HepG2 (cell line): Measurements from ENCODE around the gene STX10. TPM values are rescaled to one million over a fixed set of nuclear protein-coding genes. Genes with fewer than 3 reads are reported as not detected.
A peak's percentile ranks its signal among the peaks of the same experiment; 100 is the strongest.

ENCODE experiments used
- FIP1L1 ChIP-seq: fragments of 200-400 bp; formaldehyde crosslinking; IDR thresholded peaks from 2 replicates; pipeline ENCODE4 v1.6.1; 2018; ENCODE audit warnings: low read depth, mild to moderate bottlenecking, low read length, moderate library complexity, borderline replicate concordance; ENCODE audit not compliant: insufficient read depth
- FOXP1 ChIP-seq, 2 experiments: fragments of 450-650 bp in 1 of 2; IDR thresholded peaks; 2 replicates each; pipeline ENCODE4 v1.6.1; 2017 to 2018; ENCODE audit warnings: antibody characterized with exemption in 1 of 2
- HDAC2 ChIP-seq: sonication (generic); formaldehyde crosslinking; IDR thresholded peaks from 2 replicates; pipeline ENCODE4 v1.4.0; 2020; ENCODE audit warnings: missing genetic modification reagents
- HNRNPH1 ChIP-seq: fragments of 200-400 bp; formaldehyde crosslinking; optimal IDR thresholded peaks from 2 replicates; pipeline ENCODE3; 2017; ENCODE audit warnings: mild to moderate bottlenecking, low read depth, low read length
- HOXA9 ChIP-seq: sonication (generic); formaldehyde crosslinking; IDR thresholded peaks from 2 replicates; pipeline ENCODE4 v1.8.1; 2022; ENCODE audit warnings: missing genetic modification reagents, mild to moderate bottlenecking, moderate library complexity, borderline replicate concordance
- RARA ChIP-seq: IDR thresholded peaks from 2 replicates; pipeline ENCODE4 v1.6.1; 2016; ENCODE audit warnings: missing genetic modification reagents, missing compliant biosample characterization
- REL ChIP-seq: sonication (generic); formaldehyde crosslinking; conservative IDR thresholded peaks from 2 replicates; pipeline ENCODE4 v1.8.0; 2022; ENCODE audit warnings: mild to moderate bottlenecking, missing genetic modification reagents, moderate library complexity
- ZBTB7A ChIP-seq: sonication (generic); formaldehyde crosslinking; IDR thresholded peaks from 2 replicates; pipeline ENCODE4 v1.8.0; 2022; ENCODE audit warnings: mild to moderate bottlenecking, missing genetic modification reagents
- ZBTB7B ChIP-seq: sonication (generic); formaldehyde crosslinking; IDR thresholded peaks from 2 replicates; pipeline ENCODE4 v1.4.0; 2020; ENCODE audit warnings: missing genetic modification reagents
- ZNF20 ChIP-seq: sonication (generic); formaldehyde crosslinking; IDR thresholded peaks from 2 replicates; pipeline ENCODE4 v1.4.0; 2020; ENCODE audit warnings: mild to moderate bottlenecking, moderate library complexity, missing genetic modification reagents
- ZNF33A ChIP-seq: sonication (generic); formaldehyde crosslinking; IDR thresholded peaks from 2 replicates; pipeline ENCODE4 v1.5.1; 2020; ENCODE audit warnings: missing genetic modification reagents, mild to moderate bottlenecking, moderate library complexity, borderline replicate concordance
- ZNF550 ChIP-seq: sonication (generic); formaldehyde crosslinking; IDR thresholded peaks from 2 replicates; pipeline ENCODE4 v1.4.0; 2020; ENCODE audit warnings: mild to moderate bottlenecking, missing genetic modification reagents, borderline replicate concordance
- ZNF616 ChIP-seq: sonication (generic); formaldehyde crosslinking; IDR thresholded peaks from 2 replicates; pipeline ENCODE4 v1.5.0; 2020; ENCODE audit warnings: low read depth, mild to moderate bottlenecking, missing genetic modification reagents
- ZNF646 ChIP-seq: sonication (generic); formaldehyde crosslinking; IDR thresholded peaks from 2 replicates; pipeline ENCODE4 v1.9.0; 2021; ENCODE audit warnings: mild to moderate bottlenecking, missing genetic modification reagents
- ZNF75D ChIP-seq: sonication (generic); formaldehyde crosslinking; IDR thresholded peaks from 2 replicates; pipeline ENCODE4 v1.8.1; 2023; ENCODE audit warnings: missing genetic modification reagents, mild to moderate bottlenecking, borderline replicate concordance
- ZNF891 ChIP-seq: sonication (generic); formaldehyde crosslinking; IDR thresholded peaks from 2 replicates; pipeline ENCODE4 v1.5.0; 2020; ENCODE audit warnings: mild to moderate bottlenecking, missing genetic modification reagents
- ZXDC ChIP-seq: sonication (generic); formaldehyde crosslinking; IDR thresholded peaks from 2 replicates; pipeline ENCODE4 v1.5.0; 2020; ENCODE audit warnings: mild to moderate bottlenecking, missing genetic modification reagents
- polyA plus RNA-seq, 8 experiments: library from polyadenylated mRNA; depleted of rRNA in 3 of 8; stranded (reverse) in 7 of 8; unstranded in 1 of 8; fragments of >200 nt; fragmentation: Illumina TruSeq in 4 of 8; extraction: Trizol in 4 of 8; gene quantifications; 2 replicates each; pipeline versions ENCODE4 v1.2.1 to v1.2.3, GENCODE V29; 2011 to 2016; ENCODE audit warnings: low read depth in 4 of 8, missing spikeins in 1 of 8, mixed read lengths in 1 of 8; ENCODE audit not compliant: insufficient read depth in 1 of 8
- total RNA-seq, 5 experiments: library from RNA; depleted of rRNA; stranded (reverse); fragments of >200 nt; fragmentation: Illumina TruSeq; extraction: Trizol; gene quantifications; 2 replicates each; pipeline ENCODE4 v1.2.3, GENCODE V29; 2016; ENCODE audit warnings: low read depth in 1 of 5

The STX10 gene
- total and polyA plus RNA-seq, 2 of the 13 experiments (the other 11 are each of a cell fraction or from before 2014, with no cell fraction given) = 47.9 to 66.4 TPM

- TF ChIP-seq ZBTB7A = no peak
- no peak for TF ChIP-seq ZNF33A (CRISPR knock-in tag)
- no peak for TF ChIP-seq FOXP1 (IDR thresholded peaks at IDR 0.05)
- TF ChIP-seq FOXP1 (CRISPR knock-in tag; IDR thresholded peaks at IDR 0.05) = no peak
- no peak for TF ChIP-seq ZNF75D (CRISPR knock-in tag)
- no peak for TF ChIP-seq RARA
- TF ChIP-seq ZBTB7B (CRISPR knock-in tag) = 0 out of 2 replicates have a peak, but pooled peaks have one; percentile 58
- TF ChIP-seq HOXA9 (CRISPR knock-in tag) = no peak
- no peak for TF ChIP-seq ZNF616 (CRISPR knock-in tag)
- TF ChIP-seq HDAC2 (CRISPR knock-in tag) = peak; percentile 46; the same call in 1 of the 2 replicates
- TF ChIP-seq ZNF646 = no peak
- no peak for TF ChIP-seq ZXDC (CRISPR knock-in tag)
- TF ChIP-seq ZNF891 (CRISPR knock-in tag) = no peak
- TF ChIP-seq ZNF20 (CRISPR knock-in tag) = no peak
- no peak for TF ChIP-seq REL (CRISPR knock-in tag)
- no peak for TF ChIP-seq FIP1L1
- no peak for TF ChIP-seq ZNF550
- TF ChIP-seq HNRNPH1 = no peak
- TF ChIP-seq, all 625 proteins: peak for 91
These were observed 32.3 kb downstream of the STX10 start, which contains the start of gene NACC1 (continued) for GRCh38 chr19:13117772-13118423.
